Osteocyte (in vitro differentiated cells): Measurements from ENCODE around the gene SRRM2. TPM values are rescaled to one million over a fixed set of nuclear protein-coding genes. Genes with fewer than 3 reads are reported as not detected.

Experiments used
- DNase-seq: peaks from one replicate; pipeline ENCODE4 v3.0.0; 2021; ENCODE audit warnings: mixed read lengths; ENCODE audit not compliant: unreplicated experiment; ENCODE audit errors: extremely low spot score
- H3K27ac Mint-ChIP-seq: one replicate; pipeline ENCODE4 v1.8.0; 2021; ENCODE audit warnings: mild to moderate bottlenecking, mixed read lengths; ENCODE audit not compliant: unreplicated experiment
- H3K27me3 Mint-ChIP-seq: one replicate; pipeline ENCODE4 v1.8.0; 2021; ENCODE audit warnings: mixed read lengths; ENCODE audit not compliant: unreplicated experiment
- H3K36me3 Mint-ChIP-seq: one replicate; pipeline ENCODE4 v1.8.0; 2021; ENCODE audit warnings: mixed read lengths; ENCODE audit not compliant: unreplicated experiment
- H3K4me1 Mint-ChIP-seq: one replicate; pipeline ENCODE4 v1.8.0; 2021; ENCODE audit warnings: mixed read lengths; ENCODE audit not compliant: unreplicated experiment
- H3K4me3 Mint-ChIP-seq: one replicate; pipeline ENCODE4 v1.8.0; 2021; ENCODE audit warnings: mild to moderate bottlenecking, moderate library complexity, mixed read lengths; ENCODE audit not compliant: unreplicated experiment
- H3K9me3 Mint-ChIP-seq: one replicate; pipeline ENCODE4 v1.8.0; 2021; ENCODE audit warnings: mixed read lengths; ENCODE audit not compliant: unreplicated experiment
- CTCF ChIP-seq: fragments of 200-600 bp; sonication (generic); IDR thresholded peaks from 2 replicates; pipeline ENCODE4 v1.5.0; 2021; ENCODE audit warnings: antibody characterized with exemption, mild to moderate bottlenecking, moderate library complexity
- total RNA-seq: library from RNA; stranded (reverse); gene quantifications from 2 replicates; pipeline ENCODE4 v1.2.1, GENCODE V29; 2021

Gene SRRM2
- total RNA-seq, 1 donor from 2014 or later, result 572 TPM

DNA sequence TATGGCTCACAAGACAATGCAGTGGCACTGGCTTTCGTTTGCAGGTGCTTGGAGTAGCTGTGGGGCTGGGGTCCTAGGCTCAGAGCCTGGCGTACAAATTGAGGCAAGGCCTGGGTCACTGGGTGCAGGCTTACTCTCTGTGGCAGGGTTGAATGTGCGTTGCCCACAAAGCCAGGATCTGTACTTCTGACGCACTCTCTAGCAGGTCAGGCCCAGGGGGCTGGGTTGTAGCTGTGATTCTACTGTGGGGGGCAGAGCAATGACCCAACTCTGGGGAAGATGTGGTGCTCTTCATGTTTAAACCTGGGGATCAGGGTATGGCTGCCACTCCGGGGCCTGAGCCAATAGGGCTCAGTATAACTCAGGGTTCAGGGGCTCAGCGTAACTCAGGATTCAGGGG is 58.2 kb downstream of the SRRM2 start:
- no peak for DNase-seq
- Mint-ChIP-seq H3K4me3 (no peak overlapping the region), H3K9me3 (no peaks in the 10 kb centered on the region), H3K36me3 (no peaks in the 10 kb centered on the region), H3K27ac (no peak overlapping the region), H3K27me3 (peaks cover 33% of the 10 kb centered on the region), H3K4me1 (no peaks in the 10 kb centered on the region)
- no peak for TF ChIP-seq CTCF

GRCh38 chr16:2811703-2812471 is 59.4 kb downstream of the SRRM2 start:
- no peak for TF ChIP-seq CTCF
- Mint-ChIP-seq H3K9me3 (no peaks in the 10 kb centered on the region), H3K36me3 (no peaks in the 10 kb centered on the region), H3K27me3 (peaks cover 36% of the 10 kb centered on the region), H3K4me3 (no peak overlapping the region), H3K4me1 (no peaks in the 10 kb centered on the region), H3K27ac (no peak overlapping the region)
- no peak for DNase-seq

DNA sequence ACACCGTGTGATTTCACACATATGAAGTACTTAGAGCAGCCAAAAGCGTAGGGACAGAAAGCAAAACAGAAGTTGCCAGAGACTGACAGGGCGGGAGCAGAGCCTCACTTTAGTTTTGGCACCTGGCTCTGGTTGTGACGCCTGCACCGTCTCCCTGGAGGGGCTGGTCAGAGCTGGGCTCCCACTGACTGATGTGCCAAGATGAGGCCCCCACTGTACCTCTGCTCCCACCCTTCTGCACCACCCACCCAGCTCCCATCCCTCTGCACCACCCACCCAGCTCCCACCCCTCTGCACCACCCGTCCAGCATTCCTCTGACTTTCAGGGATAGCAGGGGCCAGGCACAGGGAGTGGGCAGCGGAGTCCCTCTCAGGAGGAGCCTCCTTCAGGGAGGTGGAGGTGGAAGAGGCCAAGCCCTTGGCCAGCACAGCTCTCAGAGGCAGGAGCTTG is 61.4 kb downstream of the SRRM2 start:
- Mint-ChIP-seq H3K4me3 (no peak overlapping the region), H3K36me3 (no peaks in the 10 kb centered on the region), H3K9me3 (no peaks in the 10 kb centered on the region), H3K4me1 (no peaks in the 10 kb centered on the region), H3K27ac (no peak overlapping the region), H3K27me3 (peaks cover 31% of the 10 kb centered on the region)
- no peak for DNase-seq
- TF ChIP-seq CTCF, result no peak

- no peak for TF ChIP-seq CTCF
- no peaks in the 10 kb centered on the region for H3K36me3 Mint-ChIP-seq
- DNase-seq, result no peak
Measured at GRCh38 chr16:2814551-2815298, 62.3 kb downstream of the SRRM2 start.

DNA sequence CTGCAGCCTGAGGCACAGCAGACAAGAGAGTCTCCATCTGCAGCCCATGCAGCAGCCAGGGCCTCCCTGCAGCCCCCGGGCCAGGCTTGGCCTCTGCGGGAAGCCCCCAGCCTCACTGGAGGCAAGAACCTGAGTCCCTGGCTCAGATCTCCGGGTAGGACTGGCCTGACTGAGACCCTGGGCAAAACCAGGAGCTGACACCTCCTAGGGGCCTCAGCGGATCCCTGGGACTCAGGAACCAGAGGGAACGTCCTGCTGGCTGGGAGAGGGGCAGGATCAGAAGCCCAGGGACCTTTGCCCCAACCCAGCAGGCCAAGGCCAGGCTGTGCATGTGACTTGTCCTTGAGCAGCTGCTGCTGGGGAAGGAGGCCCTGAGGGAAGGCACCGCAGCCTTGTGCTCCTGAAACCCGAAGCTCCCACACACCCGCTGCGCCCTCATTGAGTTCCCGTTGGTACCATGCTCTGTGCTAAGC is 62.9 kb downstream of the SRRM2 start:
- H3K27ac Mint-ChIP-seq, result no peak overlapping the region
- H3K36me3 Mint-ChIP-seq, result no peaks in the 10 kb centered on the region
- H3K4me3 Mint-ChIP-seq, result no peak overlapping the region
- no peaks in the 10 kb centered on the region for H3K4me1 Mint-ChIP-seq
- no peak for DNase-seq
- no peak for TF ChIP-seq CTCF
- H3K9me3 Mint-ChIP-seq, result no peaks in the 10 kb centered on the region
- H3K27me3 Mint-ChIP-seq, result peaks cover 18% of the 10 kb centered on the region

More at GRCh38 chr16:2814551-2815298, 62.3 kb downstream of the SRRM2 start:
- no peaks in the 10 kb centered on the region for H3K9me3 Mint-ChIP-seq
- peaks cover 23% of the 10 kb centered on the region for H3K27me3 Mint-ChIP-seq
- no peaks in the 10 kb centered on the region for H3K4me1 Mint-ChIP-seq
- H3K27ac Mint-ChIP-seq, result no peak overlapping the region
- H3K4me3 Mint-ChIP-seq, result no peak overlapping the region
